GM21360 (cell line): ENCODE measurements around the gene GUCY1A2.
"Not testable (repeated sequence)": the region's sequence is repeated elsewhere in the genome, so short reads cannot be mapped to it uniquely, and the experiment has no call there.

Experiments used
- ATAC-seq: cut with Tn5 transposase; IDR thresholded peaks from one replicate; pipeline ENCODE4 v1.9.1; 2021; ENCODE audit warnings: mild to moderate bottlenecking, moderate library complexity; ENCODE audit not compliant: unreplicated experiment

GUCY1A2 gene

GRCh38 chr11:106852779-106853178, 165.5 kb downstream of the GUCY1A2 start:
- no peak for ATAC-seq

GRCh38 chr11:106848526-106848925, 169.8 kb downstream of the GUCY1A2 start:
- no peak for ATAC-seq

DNA sequence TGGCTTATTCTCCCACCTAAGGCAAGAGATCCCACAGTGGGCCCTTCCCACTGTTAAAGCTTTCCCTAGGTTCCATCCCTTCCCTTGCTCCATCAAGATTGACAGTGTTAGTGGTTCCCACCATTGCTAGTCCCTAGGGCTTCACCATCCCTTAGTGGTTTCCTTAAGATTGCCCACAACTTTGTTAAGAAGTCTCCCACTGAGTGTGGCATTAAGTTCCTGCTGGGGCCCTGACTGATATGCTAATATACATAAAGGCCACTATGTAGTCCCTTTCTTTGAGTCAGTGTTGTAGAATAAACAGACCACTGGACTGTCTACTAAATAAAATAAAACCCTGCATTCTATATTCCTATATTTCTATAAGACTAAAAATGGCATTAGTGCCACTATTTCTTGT, 176.1 kb downstream of the GUCY1A2 start:
- no peak for ATAC-seq

GRCh38 chr11:106840947-106841346, 177.3 kb downstream of the GUCY1A2 start:
- ATAC-seq, result no peak

GRCh38 chr11:106840146-106840545, 178.1 kb downstream of the GUCY1A2 start:
- no peak for ATAC-seq

- no peak for ATAC-seq
Measured at GRCh38 chr11:106834567-106834966, 183.7 kb downstream of the GUCY1A2 start.

GRCh38 chr11:106828976-106829375, 189.3 kb downstream of the GUCY1A2 start:
- no peak for ATAC-seq

GRCh38 chr11:106828576-106828975, 189.7 kb downstream of the GUCY1A2 start:
- ATAC-seq, result no peak

GRCh38 chr11:106827687-106828086, 190.6 kb downstream of the GUCY1A2 start:
- no peak for ATAC-seq

GRCh38 chr11:106826558-106826957, 191.7 kb downstream of the GUCY1A2 start:
- not testable (repeated sequence) for ATAC-seq

GRCh38 chr11:106821826-106822225, 196.4 kb downstream of the GUCY1A2 start:
- no peak for ATAC-seq

DNA sequence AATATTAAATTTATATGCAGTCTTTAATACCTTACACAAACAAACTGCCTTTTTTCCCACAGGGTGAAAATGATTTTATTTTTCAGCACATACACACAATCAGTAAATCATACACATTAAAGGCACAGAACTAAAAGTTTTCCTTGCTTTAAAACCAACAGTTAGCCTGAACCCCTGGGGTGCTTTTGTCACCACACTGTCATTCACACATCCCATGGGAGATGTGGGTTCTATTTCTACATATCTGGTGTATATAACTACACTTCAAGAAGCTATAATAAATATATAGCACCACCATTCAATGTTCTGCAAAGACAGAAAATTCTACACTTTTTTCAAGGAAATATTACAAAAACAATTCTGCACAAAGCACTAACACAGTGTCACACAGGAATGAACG, 197.0 kb downstream of the GUCY1A2 start:
- ATAC-seq, result no peak

DNA sequence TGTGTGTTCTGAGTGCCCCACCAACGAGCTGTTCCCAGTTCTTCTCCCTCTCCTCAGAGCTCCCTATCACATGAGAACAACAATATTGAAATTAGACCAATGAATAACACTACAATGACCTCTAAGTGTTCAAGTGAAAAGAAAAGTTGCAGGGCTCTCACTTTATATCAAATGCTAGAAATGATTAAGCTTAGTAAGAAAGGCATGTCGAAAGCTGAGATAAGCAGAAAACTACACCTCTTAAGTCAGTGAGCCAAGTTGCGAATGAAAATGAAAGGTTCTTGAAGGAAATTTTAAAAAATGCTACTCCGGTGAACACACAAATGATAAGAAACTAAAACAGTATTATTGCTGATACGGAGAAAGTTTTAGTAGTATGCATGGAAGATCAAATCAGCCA, 199.8 kb downstream of the GUCY1A2 start:
- no peak for ATAC-seq

GRCh38 chr11:106815209-106815608, 203.1 kb downstream of the GUCY1A2 start:
- ATAC-seq, result no peak

- no peak for ATAC-seq
Measured at GRCh38 chr11:106813806-106814205, 204.5 kb downstream of the GUCY1A2 start.

DNA sequence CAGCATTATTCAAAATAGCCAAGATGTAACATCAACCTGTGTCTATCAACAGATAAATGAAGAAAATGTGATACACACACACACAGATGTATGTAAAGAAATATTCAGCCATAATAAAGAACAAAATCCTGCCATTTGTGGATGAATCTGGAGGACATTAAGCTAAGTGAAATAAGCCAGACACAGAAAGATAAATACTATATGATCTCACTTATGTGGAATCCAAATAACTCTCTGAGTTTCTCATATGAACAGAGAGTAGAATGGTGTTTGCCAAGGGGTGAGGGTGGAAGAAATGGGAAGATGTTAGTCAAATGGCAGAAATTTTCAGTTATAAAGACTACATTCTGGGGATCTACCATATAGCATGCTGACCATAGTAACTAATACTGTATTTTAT, 224.2 kb downstream of the GUCY1A2 start:
- no peak for ATAC-seq

DNA sequence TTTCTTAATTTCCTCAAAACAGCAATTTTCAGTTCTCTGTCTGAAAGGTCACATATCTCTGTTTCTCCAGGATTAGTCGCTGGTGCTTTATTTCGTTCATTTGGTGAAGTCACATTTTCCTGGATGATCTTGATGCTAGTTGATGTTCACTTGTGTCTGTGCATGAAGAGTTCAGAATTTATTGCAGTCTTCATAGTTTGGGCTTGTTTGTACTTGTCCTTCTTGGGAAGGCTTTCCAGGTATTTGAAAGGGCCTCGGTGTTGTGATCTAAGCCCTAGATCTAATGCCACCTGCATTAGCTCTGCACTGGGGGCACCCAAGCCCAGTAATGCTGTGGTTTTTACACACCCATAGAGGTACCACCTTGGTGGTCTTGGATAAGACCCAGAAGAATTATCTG, 228.9 kb downstream of the GUCY1A2 start:
- ATAC-seq, result no peak

DNA sequence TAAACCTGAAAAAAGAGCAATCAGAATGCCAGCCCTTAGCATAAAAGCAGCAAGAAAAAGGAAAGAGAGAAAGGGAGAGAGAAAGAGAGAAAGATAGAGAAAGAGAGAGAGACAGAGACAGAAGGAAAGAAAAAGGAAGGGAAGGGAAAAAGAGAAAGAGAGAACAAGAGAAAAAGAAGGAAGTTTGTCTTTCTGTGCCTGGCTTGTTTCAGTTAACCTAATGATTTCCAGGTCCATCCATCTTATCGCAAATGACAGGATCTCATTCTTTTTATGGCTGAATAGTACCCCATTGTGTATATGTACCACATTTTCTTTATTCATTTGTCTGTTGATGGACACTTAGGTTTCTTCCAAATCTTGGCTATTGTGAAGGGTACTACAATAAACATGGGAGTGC, 230.8 kb downstream of the GUCY1A2 start:
- ATAC-seq, result no peak

DNA sequence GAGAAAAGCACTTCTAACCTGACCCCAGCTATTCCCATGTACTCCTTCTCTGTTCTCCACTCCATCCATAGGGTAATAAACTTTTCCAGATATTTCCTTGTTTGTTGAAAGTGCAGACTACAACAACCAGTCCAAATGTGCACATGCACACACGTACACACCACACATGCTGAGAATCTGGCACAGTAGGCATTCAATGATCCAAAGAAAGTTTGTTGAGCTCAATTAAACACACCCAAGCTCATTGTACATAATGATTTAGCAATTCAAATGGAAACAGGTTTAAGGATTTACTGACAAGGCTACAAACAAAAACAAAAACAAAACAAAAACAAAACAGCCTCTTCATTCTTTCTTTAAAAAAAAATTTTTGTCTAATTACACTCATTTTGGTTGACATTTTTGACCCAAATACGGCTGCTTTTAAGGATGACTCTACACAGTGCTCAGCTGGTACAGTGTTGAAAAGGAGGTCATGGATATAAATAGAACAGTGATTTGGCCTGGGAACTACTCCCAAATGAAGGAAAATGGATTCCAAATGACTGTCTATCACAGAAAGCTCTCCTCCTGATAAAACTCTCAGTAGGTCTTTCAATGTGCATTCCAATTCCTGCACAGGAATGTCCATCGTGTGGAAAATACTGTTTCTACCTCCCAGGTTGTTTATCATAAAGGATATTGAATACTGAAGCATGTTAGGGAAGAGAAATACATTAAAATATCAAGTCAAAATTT, 232.2 kb downstream of the GUCY1A2 start:
- no peak for ATAC-seq

- not testable (repeated sequence) for ATAC-seq
Measured at GRCh38 chr11:106777302-106777701, 241.0 kb downstream of the GUCY1A2 start.

GRCh38 chr11:106770489-106771085, 247.7 kb downstream of the GUCY1A2 start:
- no peak for ATAC-seq

- no peak for ATAC-seq
Measured at GRCh38 chr11:106765469-106766258, 252.6 kb downstream of the GUCY1A2 start.
